GM18507 (cell line): ENCODE measurements around the gene NCMAP.

ENCODE experiments used
- DNase-seq: peaks from one replicate; pipeline ENCODE4 v3.0.0; 2011; ENCODE audit warnings: low read depth; ENCODE audit not compliant: insufficient read length; ENCODE audit errors: extremely low spot score
- FAIRE-seq: peaks from 2 replicates; lab custom pipeline; 2011; peaks lifted over from hg19 to GRCh38; lab: Jason Lieb, UNC

Gene NCMAP

DNA sequence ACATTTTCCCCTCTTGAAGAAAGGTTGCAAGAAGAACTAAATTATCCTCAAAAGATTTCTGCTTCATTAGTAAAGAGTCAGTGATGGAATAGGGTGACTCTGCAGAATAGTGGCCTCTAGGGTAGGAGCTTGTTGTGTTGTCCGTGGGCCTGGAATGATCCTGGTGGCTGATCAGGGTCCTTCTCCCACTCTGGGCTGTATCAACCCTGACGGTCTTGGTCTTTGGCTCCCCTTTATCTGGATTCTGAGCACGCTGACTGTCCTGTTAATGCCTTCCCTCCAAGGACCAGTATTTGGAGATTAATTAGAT lies 50.4 kb downstream of the NCMAP start:
- DNase-seq, result no peak
- no peak for FAIRE-seq

DNA sequence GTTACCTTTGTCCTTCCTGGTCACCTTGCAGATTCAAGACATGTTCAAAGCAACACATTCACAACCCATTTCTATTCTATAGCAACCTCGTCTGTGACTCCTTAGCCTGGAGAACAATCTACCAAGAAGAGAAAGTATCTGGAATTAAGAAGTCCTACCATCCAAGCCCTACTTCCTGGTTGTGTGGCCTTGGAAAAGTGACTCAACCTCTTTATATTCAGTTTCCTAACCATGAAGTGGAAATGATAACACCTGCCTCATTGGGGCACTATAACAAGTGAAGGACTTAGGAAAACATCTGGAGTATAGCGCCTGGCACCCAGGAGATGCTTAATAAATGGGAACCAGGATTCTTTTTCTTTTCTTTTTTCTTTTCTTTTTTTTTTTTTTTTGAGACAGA lies 50.7 kb downstream of the NCMAP start:
- FAIRE-seq, result no peak
- no peak for DNase-seq

- DNase-seq, result no peak
- no peak for FAIRE-seq
These were observed 54.1 kb downstream of the NCMAP start for GRCh38 chr1:24609949-24610517.

DNA sequence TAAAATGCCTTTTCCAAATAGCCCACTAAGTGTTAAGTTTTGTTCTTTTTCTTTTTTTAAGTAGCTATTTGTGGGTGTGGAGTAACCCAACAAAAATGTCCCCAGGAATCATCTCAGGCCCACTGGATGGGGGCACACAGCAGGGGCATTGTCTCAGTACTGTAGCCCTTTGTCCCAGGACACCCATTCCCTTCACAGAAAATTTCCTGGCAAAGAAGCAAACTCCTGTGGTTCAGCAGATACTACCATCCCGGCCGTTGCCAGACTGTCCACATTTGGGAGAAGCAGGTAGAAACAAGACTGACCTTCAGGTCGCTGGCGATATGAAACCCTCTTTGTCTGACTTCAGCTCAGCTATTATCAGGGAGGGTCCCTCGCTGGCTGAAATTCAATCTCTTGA lies 63.5 kb downstream of the NCMAP start:
- FAIRE-seq (no peak), DNase-seq (no peak)

DNA sequence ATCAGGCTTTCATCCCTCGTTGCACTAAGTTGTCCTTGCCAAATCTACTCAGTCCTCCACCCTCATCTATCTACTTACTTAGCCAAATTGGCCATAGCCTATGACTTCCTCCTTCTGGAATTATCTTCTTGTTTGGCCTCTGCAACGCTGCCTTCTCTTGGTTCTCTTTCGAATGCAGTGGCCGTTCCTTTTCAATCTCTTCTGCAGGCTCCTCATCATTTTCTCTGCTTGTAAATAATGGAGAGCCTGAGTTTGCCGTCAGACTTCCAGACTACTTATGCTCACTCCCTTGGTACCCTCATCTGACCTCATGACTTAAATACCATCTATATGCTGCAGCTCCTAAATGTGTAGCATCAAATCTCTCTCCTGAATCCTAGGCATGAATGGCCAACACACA lies 64.8 kb downstream of the NCMAP start:
- FAIRE-seq, result no peak

GRCh38 chr1:24621121-24621520 lies 65.2 kb downstream of the NCMAP start:
- DNase-seq (no peak), FAIRE-seq (no peak)

More for the DNA sequence above, 64.8 kb downstream of the NCMAP start:
- no peak for DNase-seq

- DNase-seq, result no peak
These were observed 66.3 kb downstream of the NCMAP start for GRCh38 chr1:24622218-24622617.

GRCh38 chr1:24632832-24633175 lies 76.9 kb downstream of the NCMAP start:
- no peak for FAIRE-seq
- DNase-seq, result no peak

More at GRCh38 chr1:24622218-24622617, 66.3 kb downstream of the NCMAP start:
- no peak for FAIRE-seq

DNA sequence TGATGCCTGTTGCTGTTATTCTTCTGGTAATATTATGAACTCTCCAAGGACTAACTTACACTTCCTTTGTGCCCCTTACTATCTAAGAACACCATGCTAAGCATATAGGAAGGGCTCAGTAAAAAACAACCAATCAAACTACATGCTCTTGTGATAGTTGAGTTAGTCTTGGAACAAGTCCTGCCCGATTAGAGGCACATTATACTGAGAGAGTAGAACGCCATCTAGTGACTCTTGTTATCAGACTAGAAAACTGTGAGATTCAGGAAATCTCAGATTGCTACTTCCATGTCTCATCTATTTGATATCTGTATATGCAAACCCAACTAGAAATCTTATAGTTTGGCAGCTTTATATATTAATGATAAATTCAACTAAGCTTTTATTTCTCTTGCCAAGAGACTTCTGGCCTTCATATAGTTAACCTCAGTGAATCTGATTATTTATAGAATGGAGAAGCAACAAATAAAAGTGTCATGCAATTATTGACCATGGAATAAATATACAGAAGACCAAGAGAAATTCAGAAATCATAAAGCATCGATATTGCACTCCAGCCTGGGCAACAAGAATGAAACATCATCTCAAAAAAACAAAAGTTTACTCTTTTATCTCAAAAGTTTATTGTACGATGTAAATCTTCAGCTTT lies 79.4 kb downstream of the NCMAP start:
- FAIRE-seq, result peak; percentile 67
- DNase-seq, result no peak

DNA sequence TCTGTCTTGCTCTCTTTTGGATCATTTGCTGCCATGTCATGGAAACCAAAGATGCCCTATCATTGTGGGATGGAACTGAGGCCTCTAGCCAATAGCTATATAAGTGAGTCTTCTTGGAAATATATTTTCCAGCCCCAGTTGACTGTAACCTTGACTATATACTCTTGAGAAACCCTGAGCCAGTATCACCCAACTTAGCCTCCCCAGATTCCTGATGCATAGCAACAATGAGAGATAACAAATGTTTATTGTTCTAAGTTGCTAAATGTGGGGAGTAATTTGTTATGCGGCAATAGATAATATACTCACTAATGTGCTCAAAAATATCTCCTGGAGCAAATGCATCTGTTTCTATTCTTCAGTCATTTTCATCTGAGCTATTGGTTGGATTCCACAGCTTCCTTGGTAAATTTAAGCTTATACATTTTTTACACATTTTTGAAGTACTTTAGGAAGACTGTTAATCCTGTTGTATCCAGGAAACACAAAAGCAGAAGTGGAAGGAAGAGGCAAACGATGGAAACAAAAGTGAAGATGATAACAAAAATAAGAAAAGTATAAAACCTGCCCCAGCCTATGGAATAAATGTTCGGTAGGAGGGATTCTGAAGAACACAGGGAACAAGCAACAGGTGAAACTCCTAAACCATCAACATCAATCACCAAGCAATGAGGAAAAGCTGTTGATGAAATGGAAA lies 80.9 kb downstream of the NCMAP start:
- DNase-seq (no peak), FAIRE-seq (no peak)

DNA sequence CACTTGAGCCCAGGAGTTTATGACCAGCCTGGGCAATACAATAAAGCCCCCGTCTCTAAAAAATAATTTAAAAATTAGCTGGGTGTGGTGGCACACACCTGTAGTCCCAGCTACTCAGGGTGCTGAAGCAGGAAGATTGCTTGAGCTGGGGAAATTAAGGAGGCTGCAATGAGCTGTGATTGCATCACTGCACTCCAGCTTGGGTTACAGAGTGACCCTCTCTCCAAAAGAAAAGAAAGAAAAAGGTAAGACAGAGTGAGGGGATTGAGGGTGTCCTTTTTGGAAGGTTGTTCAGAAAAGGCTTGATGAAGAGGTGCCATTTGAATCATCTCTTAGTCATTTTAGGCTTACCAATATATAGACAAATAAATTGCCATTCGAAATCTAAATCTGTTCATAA lies 83.2 kb downstream of the NCMAP start:
- DNase-seq (no peak), FAIRE-seq (no peak)

- DNase-seq (no peak), FAIRE-seq (no peak)
These were observed 84.0 kb downstream of the NCMAP start for GRCh38 chr1:24639881-24640280.

DNA sequence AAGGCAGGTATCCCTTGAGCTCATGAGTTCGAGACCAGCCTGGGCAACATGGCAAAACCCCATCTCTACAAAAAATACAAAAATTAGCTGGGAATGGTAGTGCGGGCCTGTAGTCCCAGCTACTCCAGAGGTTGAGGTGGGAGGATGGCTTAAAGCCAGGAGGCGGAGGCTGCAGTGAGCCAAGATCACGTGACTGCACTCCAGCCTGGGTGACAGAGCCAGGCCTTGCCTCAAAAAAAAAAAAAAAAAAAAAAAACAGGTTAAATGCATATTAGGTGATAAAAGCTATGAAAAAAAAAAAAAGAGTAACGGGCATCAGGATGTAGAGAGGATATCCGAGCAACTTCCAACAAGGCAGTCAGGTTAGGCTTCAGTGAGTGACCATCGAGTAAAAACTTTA lies 84.4 kb downstream of the NCMAP start:
- FAIRE-seq (no peak), DNase-seq (no peak)

DNA sequence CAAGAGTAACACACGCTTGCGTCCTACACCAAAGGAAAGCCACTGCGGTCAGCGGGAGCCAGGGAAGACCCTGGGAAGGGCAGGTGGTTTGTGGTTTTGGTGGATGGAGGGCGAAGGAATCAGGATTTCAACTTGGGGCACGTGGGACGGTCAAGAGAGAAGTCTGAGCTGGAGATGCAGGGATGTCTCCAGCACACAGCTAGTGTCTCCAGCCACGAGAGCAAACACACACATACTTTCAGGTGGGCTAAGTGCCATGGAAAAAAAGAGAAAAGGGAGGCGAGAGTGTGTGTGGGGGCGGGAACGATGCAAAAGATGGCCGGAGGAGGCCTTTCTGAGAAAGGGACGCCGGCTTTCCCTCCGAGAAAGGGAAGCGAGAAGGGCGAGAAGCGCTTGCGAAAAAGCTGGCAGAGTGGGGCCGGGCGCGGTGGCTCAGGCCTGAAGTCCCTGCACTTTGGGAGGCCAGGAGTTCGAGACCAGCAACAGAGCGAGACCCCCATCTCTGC lies 85.8 kb downstream of the NCMAP start:
- DNase-seq (no peak), FAIRE-seq (no peak)

DNA sequence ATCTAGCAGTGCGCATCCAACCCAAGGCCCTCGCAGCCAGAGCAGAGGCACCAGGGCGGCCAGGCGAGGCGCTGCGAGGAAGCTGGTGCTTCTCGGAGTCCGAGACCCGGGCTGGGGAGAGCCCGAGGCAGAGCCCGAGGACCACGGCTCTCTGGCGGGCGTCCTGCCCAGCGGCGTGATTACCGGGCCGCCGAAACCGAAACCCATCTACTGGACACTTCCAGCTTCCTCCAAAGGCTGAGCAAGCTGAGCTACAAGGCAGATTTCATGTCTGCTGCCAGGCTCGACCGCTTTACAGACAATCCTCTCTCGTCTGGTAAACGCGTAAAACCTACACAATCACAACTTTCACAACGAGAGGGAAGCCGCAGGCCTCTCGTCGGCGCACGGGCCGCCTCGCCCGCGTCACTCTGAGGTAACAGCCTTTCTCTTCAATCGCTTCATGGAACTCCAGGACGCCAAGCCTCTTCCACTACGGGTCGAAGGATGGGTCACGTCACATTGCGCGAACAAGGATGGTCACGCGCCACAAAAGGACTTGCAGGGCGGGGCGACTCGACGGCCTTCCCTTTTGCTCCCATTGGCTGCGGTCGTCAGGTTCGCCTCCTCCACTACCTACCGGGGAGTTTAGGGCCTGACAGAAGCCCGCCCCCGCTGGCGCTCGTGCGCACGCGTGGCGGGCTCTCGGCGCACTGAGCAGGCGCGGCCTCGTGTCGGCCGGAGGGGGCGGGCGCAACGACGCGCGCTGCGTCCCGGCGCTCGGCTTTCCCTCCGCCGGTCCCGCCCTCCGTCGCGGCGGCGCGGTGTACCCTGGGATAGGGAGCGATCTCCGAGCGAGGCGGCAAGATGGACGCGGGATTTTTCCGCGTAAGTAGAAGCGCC lies 86.8 kb downstream of the NCMAP start, which contains the start of gene SRRM1:
Gene SRRM1 (plus strand): TSS at position 822 of the 882 bp plus-strand sequence. CDS start 25 bp downstream, at position 847.
- DNase-seq (peak; percentile 96), FAIRE-seq (peak; percentile 98)

DNA sequence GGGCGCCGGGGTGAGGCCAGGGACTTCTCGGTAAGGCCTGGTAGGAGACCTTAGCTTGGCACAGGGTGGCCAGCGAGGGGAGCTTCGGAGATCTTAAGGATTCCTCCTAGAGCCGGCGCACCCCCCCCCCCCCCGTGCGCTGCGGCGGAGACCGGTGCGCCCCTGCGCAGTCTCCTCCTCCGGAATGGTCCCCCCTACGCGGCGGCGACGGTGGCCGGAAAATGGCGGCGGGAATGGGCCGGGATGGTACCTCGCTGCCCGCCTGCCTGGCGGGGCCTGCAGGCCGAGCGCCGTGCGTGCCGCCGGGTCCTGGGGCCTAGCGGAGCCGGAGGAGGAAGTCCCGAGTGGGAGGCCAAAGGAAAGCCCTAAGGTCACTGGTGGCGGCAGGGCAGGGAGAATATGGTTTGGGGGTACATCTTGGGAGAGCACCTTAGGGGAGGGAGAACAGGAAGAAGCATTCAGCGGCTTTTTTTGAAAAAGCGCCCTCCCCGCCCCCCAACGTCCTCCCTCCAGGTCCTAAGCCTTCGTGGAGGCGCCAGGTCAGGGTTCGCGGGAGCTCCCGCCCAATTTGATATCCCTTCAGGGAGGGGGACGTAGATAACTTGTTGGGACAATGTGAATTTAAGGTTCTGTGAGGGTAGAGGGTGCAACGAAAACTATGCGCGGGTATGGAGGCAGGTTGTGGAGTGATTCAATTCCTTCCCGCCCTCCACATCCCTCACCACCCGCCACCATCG lies 87.6 kb downstream of the NCMAP start:
- FAIRE-seq, result no peak
- no peak for DNase-seq

DNA sequence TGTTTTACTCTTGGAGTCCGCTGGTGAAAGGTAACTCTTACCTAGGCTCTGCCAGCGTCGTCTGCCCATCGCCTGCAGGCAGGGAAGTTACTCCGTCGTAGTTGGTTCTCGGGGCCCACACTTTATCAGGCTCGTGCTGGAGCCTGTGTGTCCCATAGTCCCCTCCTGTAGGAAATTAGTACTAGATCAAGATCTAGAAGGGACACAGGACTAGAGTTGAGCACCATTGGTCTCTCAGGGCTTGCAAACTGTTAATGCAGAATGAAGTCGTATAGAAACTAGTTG lies 88.2 kb downstream of the NCMAP start:
- FAIRE-seq (no peak), DNase-seq (no peak)

GRCh38 chr1:24648919-24649318 lies 93.0 kb downstream of the NCMAP start:
- no peak for DNase-seq
- no peak for FAIRE-seq

- no peak for DNase-seq
- no peak for FAIRE-seq
These were observed 96.5 kb downstream of the NCMAP start for GRCh38 chr1:24652382-24652781.

GRCh38 chr1:24654010-24654409 lies 98.1 kb downstream of the NCMAP start:
- no peak for FAIRE-seq
- no peak for DNase-seq
